NCI-H1092 treated with DMSO at 0.1 percent for 48 hours (cell line): Measurements from ENCODE around the gene APBB2.
"Not testable (repeated sequence)": the region's sequence is repeated elsewhere in the genome, so short reads cannot be mapped to it uniquely, and the experiment has no call there.

Source experiments
- DNase-seq: peaks from one replicate; lab custom pipeline; 2025; lab: John Stamatoyannopoulos, UW

Gene APBB2

DNA sequence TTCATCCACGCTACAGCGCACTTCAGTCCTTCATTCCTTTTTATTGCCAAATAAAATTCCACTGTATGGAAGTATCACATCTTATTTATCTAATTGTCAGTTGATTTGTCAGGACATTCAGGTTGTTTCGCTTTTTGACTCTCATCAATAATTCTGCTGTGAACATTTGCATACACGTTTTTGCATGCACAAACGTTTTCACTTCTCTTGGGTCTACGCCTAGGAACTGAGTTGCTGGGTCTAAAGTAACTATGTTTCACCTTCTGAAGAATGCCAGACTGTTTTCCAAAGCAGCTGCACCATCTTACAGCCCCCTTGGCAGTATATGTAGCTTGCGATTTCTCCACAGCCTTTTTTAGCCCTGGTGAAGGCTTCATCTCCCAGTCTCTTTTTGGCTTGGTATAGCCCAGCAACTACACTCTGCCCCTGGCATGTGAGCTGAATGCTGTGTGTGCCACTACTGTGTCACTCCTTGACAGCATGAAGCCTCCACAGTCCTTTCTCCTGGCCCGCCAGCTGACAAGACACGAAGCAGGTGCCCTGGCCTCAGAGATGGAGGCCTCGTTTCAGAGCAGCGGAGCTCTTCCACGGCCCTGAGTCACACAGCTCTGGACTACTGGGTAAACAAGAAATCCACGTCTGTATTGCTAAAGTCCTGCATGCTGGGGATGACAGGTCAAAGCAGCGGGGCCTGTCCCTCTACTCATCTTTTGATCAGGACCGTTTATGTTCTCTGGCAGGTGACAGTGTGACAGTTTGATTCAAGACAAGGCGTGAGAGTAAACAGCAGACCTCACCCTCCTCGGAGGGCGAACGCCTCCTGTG, 389.1 kb downstream of the APBB2 start:
- no peak for DNase-seq

- DNase-seq = no peak
Observed at GRCh38 chr4:40822420-40823166, 391.7 kb downstream of the APBB2 start.

- DNase-seq = no peak
Observed at GRCh38 chr4:40820101-40820500, 394.2 kb downstream of the APBB2 start.

- not testable (repeated sequence) for DNase-seq
Observed at GRCh38 chr4:40817157-40817556, 397.2 kb downstream of the APBB2 start.

DNA sequence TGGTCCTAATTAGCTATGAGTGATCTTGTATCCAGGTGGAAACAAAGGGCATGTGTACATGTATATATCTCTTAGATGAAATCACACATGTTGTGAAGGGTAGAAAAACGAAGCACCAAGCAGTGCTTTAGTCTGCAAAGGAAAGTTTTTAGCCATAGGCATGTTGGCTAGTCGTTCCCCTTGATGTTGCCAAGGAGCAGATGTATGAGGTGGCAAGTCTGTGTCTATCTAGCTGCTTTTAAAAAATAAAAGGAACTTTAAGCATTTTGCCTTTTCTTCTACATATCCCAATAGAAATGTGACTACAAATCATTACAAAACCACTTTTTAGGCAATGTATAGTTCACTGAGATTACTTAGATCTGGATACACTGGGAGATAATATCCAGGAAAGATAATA, 401.5 kb downstream of the APBB2 start:
- DNase-seq = no peak

DNA sequence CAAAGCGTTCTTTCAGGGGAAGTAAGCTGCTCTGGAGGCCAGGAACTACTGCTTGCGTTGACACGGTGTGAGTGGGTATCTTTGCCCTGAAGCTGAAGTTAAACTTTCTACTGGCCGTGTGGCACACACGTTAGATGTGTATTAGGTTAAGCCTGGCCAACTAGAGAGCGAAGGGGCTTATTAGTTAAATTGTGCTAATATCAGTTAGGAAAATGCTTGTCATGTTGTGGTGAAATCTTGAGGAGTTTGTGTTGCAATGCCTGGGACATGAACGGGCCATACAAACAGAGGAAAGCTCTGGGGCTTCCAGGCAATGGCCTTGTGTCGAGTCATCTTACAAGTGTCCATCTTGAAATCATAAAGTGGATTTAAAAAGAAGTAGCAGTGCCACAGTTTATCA, 402.0 kb downstream of the APBB2 start:
- no peak for DNase-seq

DNA sequence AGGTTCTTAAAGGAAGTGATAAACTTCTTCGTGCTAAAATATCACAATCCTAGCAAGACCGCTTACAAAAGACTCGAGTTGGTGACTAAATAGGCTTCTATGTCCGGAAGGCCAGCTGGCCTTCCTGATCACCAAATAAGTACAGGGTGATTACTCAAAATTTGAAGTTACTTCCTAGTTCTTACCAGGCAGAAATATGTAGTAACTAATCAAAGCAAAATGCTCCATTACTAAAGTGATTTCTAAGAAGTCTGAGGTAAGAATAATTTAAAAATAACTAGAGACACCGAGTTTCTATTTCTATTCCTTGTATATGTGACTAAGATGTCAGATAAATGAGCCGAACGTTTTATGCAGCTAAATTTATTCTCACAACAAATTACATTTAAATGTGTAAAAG, 402.4 kb downstream of the APBB2 start:
- DNase-seq = no peak

DNA sequence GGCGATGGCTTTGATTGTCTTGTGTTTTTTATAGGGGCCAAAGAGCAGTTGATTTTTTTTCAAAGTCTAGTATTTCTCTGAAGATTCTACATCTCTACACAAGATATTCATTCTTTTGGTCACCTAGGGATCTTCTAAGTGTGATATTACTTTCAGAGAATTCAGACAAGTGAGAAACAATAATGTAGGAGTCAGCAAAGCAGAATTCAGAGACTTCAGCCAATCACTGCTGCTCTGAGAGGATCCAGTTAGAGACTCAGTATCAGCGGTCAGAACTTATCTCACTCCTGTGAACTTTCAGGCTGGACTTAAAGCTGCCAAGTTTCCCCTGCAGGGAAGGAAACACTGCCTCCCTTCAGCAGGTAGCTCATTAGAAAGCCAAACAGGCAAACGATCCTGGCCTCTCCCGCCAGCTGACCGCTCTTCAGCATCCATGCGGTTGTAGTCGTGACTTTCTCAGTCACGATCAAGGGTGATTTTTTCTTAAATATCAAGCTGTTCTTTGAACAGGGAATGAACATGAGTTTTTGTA, 405.4 kb downstream of the APBB2 start:
- DNase-seq = no peak

DNA sequence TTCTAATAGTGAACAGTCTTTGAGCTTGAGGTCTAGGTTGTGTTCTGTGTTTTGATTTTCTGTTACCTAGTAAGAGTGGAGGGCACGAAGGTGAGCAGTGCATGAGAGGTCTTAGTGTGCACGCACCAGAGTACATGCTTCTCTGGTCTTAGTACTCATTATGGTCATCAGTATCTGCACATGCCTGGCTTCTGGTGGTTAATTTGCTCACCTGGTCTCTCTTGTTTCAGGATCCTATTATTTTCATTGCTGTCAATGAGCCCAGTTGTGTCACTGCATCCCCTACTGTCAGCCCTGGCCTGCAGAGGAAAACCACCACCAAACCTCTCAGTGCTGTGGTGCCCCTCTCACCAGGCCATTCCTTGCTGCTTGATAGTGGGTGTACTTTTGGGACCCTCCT, 409.7 kb downstream of the APBB2 start:
- DNase-seq = no peak

DNA sequence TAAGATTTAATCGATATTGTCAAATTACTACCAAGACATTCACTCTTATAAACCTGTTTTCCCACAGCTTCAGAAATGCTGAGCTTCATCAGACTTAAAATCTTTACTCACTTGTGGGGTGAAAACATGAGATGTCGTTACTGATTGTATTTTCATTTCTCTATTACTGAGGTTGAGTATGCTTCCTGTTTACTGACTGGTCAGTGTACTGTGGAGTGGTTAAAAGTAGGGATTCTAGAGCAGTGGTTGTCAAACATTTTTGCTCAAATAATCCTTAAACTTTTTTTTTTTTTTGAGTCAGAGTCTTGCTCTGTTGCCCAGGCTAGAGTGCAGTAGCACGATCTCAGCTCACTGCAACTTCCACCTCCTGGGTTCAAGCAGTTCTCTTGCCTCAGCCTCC, 414.3 kb downstream of the APBB2 start:
- DNase-seq = no peak

GRCh38 chr4:40789771-40790170, 424.6 kb downstream of the APBB2 start:
- DNase-seq = no peak

DNA sequence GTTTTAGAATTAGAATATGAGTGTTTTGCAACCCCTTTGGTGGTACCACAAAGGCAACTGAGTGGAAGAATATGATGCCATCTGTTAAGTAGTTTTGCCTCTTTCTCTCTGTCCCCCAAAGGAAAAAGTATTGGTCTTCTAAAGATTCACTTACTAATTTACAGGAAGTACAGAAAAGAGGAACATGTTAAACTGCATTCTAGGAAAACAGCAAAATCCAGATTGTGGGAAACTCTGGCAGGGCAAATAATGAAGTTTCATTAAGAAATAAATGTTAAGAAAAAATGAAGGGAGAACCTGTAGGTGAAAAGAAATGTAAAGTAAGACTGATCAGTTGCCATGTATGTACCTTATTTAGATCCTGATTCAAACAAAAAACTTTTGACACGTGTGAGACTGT, 425.3 kb downstream of the APBB2 start:
- DNase-seq = no peak

DNA sequence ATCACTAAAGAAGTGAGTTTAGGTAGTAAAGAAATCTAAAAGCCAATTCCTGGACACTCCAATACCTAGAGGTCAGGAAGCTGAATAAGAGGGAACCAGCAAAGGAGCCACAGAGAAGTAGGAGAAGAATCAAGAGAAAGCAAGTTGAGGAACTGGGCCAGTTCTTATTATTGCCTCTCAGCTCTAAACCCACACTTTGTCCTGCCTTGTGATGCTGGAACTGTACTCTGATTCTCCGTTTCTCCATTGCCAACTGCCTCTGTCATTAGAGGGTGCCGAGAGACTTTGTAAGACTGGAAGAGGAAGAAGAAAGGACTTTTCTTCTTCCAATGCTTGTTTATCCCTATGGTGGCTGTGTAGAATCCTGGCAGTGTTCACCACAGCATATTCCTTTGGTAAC, 426.0 kb downstream of the APBB2 start:
- DNase-seq = no peak

DNA sequence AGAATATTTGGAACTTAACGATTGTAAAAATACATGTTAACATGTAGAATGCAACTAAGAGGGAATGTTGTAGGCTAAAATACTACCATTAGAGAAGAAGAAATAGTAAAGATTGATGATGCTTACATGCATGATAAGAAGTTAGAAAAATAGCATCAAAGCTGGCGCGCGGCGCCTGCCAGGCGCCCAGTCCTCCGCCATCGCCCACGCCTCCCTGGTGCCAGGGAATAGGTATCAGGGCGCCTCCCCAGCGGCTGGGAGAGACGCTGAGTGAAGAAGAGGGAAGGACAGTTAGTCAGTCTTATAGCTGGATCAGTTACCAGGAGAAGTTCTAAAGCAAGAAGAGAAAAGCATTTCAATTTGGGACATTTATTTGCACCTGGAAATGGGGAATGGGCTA, 428.6 kb downstream of the APBB2 start:
- no peak for DNase-seq

- DNase-seq = no peak
Observed at GRCh38 chr4:40782876-40783275, 431.5 kb downstream of the APBB2 start.

- DNase-seq = no peak
Observed at GRCh38 chr4:40778090-40778489, 436.3 kb downstream of the APBB2 start.

GRCh38 chr4:40769266-40769665, 445.1 kb downstream of the APBB2 start:
- DNase-seq = no peak

- no peak for DNase-seq
Observed at GRCh38 chr4:40763228-40763716, 451.1 kb downstream of the APBB2 start.
